ENCODE data around the gene SIK3.
"Not testable (repeated sequence)": the region's sequence is repeated elsewhere in the genome, so short reads cannot be mapped to it uniquely, and the experiment has no call there.

Gene SIK3

DNA sequence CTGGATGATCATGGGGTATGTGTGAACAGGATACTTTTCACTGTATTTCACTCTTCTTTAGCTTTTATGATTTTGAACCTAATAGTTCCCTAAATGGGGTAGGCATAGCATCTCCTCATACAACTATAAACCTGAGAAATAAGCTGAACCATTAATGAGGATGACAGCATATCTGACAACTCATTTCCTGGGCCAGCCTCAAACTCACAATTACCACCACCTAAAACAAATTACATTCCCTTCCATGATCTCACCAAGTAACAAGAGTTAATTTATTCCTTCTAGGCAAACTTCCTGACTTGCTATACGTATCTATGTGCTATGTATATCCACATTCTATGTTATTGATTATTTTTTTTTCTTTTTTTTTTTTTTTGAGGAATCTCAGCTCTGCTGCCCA is 23.0 kb downstream of the SIK3 start:
- DNase-seq = no peak

DNA sequence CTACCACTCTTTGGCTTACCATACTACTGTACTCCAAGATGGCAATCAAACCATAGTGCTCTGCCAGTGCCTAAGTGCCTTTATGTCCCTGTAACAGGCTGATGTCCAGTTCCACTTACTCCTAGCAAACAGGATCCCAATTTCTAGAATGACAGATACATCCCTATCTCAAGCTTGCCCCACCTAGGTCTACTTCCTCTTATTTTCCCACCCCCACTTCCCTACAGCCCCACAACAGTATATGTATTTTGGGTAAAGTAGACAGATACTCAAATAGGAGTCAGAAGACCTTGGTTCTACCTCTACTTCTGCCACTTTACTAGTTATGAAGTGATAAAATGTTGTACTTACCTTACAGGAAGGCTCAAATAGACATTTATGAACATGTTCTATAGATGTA is 24.1 kb downstream of the SIK3 start:
- no peak for DNase-seq

DNA sequence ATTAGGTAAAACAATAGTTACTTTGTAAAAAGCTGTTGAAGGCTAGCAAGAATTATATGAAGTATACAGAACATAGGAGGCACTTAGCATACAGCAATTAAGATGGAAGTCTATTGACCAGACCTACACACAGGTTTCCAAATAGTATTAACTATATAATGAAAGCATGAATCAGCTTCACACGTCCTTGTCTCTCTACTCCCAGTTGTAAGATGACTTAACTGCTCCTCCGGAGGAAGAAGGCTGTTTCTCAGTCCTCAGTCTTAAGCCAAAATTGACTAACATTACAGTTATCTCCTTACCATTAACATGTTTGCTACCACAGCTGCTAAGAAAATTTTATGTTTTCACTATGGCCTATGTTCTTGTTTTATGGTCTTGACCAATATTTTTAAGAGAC is 24.7 kb downstream of the SIK3 start:
- DNase-seq = no peak

DNA sequence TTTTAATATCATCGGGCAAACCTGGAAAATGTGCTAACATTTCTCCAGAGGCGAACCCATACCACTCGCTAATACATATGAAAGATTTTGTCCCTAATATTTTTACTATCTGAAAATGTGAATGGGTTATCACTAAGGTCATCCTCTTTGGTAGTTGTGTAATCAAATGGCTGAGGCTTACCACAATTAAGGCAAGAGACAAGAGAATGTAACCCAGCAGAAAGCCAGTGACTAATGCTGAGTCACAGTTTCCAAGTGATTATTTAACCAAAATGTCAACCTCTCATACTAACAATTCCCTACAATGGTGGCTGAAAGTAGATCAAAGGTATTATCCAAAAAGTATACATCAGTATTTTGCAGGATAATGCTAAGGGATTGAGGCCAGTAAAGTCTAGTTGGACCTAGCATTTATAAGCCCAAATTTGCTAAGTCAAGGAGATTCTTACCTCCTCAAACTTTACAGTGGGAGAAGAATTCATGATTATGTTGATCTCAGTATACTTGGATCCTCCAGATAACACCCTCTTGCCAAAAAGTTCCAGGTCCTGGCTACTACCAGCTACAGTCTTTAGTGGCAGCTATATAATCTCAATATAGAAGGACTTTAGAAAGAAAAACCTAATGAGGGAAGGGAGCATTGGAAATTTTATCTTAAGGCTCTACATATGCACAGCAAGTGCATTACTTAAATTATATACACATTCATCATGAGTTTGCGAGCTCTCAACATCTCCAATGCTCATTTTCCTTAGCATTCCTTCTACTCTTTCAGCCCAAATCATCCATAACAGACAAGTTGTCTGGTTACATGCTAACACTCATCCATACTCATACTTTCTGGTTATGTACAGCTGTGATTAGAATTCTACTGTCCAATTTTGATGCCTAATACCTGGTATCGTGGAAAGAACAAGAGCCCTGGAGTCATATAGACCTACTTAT is 25.4 kb downstream of the SIK3 start:
- DNase-seq = peak in 2 of 3 experiments; percentile 11 to 63

DNA sequence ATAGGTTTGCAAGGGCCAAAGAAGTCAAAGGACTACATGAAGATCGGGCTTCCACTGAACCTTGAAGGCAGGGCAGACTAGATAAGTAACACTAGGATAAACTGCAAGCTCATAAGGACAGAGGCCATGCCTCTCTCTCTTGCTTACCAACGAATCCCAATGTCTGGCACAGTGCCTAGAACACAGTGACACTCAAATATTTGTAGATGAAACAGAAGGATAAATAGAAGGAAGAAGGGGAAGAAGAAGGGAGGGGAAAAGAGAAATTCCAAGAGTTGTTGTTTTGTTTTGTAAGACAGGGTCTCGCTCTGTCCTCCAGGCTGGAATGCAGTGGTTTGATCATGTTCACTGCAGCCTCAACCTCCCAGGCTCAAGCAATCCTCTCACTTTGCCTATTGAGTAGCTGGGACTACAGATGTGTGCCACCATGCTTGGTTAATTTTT is 26.9 kb downstream of the SIK3 start:
- peak in 1 of 3 experiments; percentile 37 for DNase-seq

DNA sequence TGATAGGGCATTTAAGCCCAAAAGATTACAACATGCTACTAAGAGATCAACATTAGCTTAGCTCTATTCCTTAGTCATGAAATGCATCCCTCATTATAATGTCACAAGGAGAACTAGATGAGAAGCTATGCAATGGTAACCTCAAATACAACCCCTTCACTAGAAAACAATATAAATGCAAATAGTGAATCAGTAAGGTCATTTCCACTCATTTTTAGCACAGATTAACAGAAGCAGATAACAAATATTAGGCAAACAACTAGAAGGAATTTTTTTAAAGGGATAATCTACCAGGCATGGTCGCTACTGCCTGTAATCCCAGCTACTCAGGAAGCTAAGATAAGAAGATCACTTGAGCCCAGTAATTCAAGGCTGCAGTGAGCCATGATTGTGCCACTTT is 28.2 kb downstream of the SIK3 start:
- no peak for DNase-seq

DNA sequence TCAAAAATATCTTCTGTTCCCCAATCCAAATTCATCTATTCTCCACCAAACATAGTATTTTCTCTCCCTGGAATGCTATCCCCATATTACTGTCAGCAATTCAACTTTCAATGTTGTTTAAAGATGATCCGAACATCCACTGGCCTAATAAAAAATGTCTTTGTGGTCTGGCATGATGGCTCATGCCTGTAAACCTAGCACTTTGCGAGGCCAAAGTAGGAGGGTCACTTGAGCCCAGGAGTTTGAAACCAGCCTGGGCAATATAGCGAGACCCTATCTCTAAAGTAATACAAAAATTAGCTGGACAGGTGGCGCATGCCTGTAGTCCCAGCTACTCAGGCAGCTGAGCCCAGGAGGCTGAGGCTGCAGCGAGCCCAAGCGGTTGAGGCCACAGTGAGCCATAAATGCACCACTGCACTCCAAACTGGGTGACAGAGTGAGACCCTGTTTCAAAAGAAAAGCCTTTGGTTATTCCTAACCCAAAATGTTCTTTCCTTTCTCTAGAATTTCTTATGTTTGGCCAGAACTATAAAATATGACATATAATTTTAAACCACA is 29.8 kb downstream of the SIK3 start:
- no peak for DNase-seq

DNA sequence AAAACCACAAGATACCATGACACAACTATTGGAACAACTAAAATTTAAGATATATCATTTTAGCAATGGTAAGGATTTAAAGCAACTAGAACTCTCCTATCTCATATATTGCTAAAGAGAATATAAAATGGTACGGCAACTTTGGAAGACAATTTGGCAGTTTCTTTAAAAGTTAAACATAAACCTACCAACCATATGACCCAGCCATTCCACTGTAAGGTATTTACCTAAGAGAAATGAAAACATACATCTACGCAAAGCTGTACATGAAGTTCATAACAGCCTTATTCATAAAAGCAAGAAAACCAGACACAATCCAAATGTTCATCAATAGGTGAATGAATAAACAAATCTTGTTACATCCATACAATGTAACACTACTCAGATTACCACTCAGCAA is 31.3 kb downstream of the SIK3 start:
- DNase-seq = no peak

DNA sequence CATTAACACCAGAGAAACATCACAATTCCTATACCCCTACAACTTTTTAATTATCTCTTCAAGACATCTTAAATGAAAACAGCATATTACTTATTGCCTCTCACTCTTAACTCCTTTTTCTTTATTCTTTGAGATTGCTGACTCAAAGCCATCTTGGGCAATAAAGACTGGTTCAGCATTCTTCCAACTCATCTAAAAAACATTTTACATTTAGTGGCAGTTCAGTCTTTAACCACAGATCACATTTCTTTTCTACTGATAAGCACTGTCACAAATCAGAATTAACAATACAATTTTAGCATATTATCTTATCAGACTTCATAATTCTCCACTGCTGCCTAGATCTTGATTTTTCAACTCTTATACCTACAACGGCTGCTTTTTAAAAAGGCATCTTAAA is 34.0 kb downstream of the SIK3 start:
- no peak for DNase-seq

DNA sequence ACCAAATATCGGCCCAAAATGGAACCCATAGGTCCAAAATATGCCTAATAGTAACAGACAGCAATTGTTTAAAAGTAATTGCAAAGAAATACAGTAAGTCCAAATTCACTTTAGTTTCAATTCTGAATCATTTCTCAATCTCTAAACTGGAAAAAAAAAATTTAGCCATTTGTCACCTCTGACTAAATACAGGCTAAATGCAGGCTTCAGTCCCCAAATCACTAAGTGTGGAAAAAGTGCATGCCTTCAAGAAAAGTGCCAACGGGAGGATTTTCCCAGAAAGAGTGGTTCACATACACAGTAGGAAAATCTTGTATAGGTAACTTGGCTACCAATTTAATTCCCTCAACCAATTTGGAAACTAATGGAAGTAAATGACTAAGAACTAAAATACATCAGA is 35.7 kb downstream of the SIK3 start:
- no peak for DNase-seq

DNA sequence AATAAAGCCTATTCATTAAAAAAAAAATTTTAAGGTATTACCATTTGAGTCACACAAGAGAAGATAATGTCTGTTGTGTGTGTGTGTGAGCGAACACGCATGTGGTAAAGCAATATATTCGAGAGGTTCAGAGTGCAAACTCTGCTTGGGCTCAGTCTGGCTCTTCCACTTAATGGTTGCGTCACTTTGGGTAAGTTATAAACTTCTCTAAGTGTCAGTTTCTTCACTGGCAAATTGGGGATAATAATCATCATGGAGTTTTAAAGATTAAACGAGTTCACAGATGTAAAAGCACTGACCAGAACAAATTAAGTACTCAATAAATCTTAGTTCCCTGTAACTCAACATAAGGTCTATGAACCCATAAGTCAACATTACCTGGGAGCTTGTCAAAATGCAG is 37.0 kb downstream of the SIK3 start:
- DNase-seq = no peak

DNA sequence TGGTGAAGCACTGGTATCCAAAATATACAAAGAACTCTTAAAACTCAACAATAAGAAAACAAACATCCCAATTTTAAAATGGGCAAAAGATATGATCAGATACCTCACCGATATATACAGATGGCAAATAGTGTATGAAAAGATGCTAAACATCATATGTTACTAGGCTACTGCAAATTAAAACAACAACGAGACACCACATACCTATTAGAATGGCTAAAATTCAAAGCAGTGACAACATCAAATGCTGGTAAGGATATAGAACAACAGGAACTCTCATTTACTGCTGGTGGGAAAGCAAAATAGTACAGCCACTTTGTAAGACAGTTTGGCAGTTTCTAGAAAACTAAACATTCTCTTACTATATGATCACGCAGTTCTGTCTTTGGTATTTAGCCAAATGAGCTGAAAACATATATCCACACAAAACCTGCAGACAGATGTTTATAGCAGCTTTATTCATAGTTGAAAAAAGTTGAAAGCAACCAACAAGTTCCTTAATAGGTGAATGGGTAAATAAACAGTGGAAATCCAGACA is 38.5 kb downstream of the SIK3 start:
- DNase-seq = no peak

DNA sequence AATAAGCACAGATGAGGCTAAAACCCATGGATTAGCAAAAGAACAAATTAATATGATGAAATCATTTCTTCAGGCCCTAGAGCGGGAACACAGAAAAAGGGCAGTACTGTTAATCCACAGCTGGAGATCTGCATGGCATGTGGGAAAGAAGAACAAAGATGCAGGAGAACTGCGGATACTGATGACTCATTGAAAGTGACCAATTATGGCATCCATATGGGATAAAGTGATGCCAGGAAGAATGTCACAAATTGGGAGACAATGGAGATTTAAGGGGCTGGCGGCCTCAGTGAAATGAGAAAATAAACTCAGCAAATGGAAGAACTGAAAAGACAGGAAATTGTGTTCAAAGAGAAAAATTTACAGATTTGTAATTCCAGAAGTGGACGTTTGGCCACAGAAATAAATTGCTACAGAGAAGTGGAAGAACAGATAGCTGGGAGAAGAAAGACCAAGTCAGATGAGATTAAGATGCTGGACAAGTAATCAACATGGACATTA is 39.4 kb downstream of the SIK3 start:
- no peak for DNase-seq

DNA sequence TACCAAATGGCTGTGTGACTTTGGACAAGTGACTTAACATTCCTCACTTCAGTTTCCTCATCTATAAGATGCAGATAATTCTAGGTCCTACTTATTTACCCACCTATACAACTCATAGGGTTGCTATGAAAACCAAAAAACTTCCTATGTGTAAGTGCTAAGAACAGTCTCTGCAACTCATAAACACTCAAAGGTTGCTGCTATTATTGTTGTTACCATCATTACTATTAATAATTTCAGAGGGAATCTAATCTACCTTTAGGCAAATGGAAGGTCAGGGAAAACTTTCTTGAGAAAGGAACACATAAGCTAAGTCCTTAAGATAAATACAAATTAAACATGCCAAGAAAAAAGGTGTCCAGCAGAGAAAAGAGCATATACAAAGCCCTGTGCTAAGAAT is 40.5 kb downstream of the SIK3 start:
- DNase-seq = no peak

DNA sequence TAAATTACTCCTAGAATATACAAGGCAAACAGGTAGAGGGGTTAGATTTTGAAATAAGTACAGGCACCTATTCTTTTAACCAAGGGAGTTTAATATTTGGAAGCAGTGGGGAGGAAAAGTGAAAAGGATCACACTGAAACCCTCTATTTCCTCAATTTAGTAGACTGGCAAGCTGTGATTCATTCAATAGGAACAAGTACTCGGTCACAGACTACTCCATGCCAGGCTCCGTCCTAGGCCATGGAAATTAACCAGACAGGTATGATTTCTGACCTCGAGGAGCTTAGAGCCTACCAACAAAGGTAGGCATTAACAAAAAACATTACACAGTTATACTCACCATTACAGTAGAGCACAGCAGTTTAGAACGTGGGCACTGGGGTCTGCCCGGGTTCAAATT is 40.9 kb downstream of the SIK3 start:
- no peak for DNase-seq

DNA sequence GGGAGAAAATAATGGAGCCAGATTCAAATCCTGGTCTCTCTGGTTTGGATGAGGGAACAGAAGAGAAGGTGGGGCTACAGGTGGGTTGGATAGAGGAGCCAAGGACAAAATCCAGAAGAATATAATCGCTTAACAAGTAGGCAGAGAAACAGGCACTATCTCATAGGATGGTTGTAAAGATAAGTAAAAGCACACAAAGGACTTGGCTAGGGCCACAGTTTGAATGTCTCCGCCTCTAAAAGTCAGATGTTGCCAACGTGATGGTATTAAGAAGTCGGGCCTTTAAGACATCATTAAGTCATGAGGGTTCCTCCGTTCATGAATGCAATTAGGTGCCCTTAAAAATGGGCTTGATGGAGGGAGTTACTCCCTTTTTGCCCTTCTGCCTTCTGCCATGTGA is 42.8 kb downstream of the SIK3 start:
- DNase-seq = no peak

DNA sequence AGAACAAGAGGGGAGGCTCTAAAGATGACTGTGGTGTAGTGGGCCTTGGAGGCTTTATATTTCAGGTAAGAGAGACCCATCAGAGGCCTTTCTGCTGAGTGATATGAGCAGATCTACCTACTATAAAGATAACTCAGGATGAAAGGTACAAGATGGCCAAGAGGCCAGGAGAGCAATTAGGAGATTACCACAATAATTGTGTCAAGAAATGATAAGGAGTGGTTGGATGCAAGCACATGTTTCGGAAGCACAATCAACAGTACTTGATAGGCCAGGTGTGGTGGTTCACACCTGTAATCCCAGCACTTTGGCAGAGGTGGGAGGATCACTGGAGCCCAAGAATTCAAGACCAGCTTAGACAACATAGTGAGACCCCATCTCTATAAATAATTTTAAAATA is 43.8 kb downstream of the SIK3 start:
- no peak for DNase-seq

DNA sequence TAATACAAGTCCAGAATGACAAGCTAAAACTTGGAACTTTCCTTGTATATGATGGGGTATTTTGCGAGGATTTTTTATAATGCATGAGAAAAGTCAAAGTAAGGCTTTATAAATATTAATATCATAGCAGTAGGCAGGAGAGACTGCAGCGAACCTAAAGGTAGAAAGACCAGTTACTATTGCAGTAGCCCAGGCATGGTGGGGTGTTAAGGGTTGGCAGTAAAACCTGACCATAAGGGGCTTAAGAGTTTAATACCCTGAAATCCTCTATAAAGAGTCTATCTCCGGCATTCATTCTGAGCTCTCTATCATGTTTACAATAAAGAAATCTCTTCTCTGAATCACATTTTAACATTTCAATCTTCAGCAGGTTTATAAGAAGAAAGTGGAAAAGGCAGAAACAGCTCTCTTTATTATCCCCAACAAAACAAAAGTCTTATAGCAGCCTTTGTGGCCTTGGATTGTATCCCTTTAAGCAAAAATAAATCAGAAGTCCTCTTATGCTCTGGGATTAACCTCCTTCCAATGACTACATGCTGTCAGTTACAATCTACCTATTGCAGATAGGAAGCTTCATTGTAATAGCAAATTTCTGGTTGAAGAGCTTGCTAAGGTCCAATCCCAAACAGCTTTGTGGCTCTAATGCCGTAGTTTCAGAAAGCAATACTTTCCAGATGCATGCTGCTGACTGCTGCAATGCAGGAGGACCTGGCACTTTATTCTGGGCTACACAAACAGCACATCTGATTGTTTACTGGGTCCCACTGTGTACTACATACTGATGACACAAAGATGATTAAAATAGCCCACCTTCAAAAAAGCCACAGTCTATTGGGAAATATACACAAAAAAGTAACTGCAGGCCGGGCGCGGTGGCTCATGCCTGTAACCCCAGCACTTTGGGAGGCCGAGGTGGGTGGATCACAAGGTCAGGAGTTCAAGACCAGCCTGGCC is 45.8 kb downstream of the SIK3 start:
- DNase-seq = no peak

DNA sequence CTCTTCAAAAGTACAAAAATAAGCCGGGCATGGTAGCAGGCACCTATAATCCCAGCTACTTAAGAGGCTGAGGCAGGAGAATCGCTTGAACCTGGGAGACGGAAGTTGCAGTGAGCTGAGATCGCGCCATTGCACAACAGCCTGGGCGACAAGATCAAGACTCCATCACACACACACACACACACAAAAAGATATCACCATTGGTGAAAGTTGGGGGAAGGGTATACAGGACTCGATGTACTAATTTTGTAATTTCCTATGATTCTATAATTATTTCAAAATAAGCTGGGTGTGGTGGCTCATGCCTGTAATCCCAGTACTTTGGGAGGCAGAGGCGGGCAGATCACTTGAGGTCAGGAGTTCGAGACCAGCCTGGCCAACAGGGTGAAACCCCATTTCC is 48.1 kb downstream of the SIK3 start:
- DNase-seq = not testable (repeated sequence)

DNA sequence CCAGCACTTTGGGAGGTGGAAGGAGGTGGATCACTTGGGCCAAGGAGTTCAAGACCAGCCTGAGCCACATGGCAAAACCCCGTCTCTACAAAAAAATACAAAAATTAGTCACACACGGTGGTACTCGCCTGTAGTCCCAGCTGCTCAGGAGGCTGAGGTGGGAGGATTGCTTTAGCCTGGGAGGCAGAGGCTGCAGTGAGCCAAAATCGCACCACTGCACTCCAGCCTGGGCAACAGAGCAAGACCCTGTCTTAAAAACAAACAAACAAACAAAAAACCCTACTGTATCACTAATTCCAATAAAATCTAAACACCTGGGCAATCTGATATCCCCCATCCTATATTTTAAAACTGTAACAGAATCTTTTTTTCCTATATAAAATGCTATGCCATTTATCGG is 51.6 kb downstream of the SIK3 start:
- not testable (repeated sequence) for DNase-seq

DNA sequence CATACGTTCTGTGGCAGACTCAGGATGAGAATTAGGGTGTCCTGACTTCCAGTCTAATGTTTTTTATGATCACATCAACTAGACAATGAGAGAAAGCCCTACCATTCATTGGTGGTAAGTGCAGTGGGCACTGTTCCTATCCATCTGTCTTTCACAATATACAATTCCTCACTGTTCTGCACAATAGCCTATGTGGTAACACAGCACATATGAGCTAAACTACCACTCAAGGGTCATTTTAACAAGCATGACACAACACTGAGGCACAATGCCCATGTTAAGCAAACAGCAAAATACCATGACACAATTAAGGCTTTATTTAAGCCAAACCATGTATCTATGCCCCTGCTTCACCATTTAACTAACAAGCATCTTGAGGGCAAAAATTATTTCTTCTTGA is 52.3 kb downstream of the SIK3 start:
- no peak for DNase-seq

DNA sequence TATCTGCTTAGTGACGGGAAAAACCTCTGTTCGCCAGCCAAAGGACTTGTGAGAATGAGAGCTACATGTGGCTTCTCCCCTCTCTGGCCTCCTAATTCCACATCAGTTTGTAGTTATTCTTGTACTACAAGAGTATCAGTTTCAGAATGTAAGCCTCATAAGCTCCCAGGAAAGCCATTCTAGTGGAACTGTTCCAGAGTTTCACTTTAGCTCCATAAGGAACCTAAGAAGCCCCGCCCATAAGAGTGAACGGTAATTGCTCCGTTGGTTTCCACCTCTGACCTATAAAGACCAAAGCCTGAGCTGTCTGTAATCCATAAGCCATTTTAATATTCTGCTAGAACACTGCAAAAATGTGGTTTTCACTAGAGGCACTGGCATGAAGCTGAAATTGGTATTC is 53.0 kb downstream of the SIK3 start:
- no peak for DNase-seq
